GM19438 (cell line): ENCODE results near the gene ADAMTS3.
"Not testable (repeated sequence)": the region's sequence is repeated elsewhere in the genome, so short reads cannot be mapped to it uniquely, and the experiment has no call there.

Source experiments
- ATAC-seq: cut with Tn5 transposase; IDR thresholded peaks from one replicate; pipeline ENCODE4 v1.9.1; 2021; ENCODE audit warnings: low read depth; ENCODE audit not compliant: unreplicated experiment

ADAMTS3 gene

GRCh38 chr4:72553540-72554337 lies 15.3 kb downstream of the ADAMTS3 start:
- no peak for ATAC-seq

GRCh38 chr4:72552447-72552846 lies 16.6 kb downstream of the ADAMTS3 start:
- no peak for ATAC-seq

GRCh38 chr4:72546456-72546855 lies 22.6 kb downstream of the ADAMTS3 start:
- ATAC-seq = no peak

- not testable (repeated sequence) for ATAC-seq
Measured at GRCh38 chr4:72540694-72541093, 28.3 kb downstream of the ADAMTS3 start.

GRCh38 chr4:72538006-72538405 lies 31.0 kb downstream of the ADAMTS3 start:
- no peak for ATAC-seq

- no peak for ATAC-seq
Measured at GRCh38 chr4:72536443-72536842, 32.6 kb downstream of the ADAMTS3 start.

GRCh38 chr4:72531768-72532290 lies 37.2 kb downstream of the ADAMTS3 start:
- no peak for ATAC-seq

- no peak for ATAC-seq
Measured at GRCh38 chr4:72531322-72531721, 37.7 kb downstream of the ADAMTS3 start.

- ATAC-seq = no peak
Measured at GRCh38 chr4:72529148-72529822, 39.7 kb downstream of the ADAMTS3 start.

- ATAC-seq = no peak
Measured at GRCh38 chr4:72527038-72527646, 41.9 kb downstream of the ADAMTS3 start.

- ATAC-seq = no peak
Measured at GRCh38 chr4:72525938-72526337, 43.1 kb downstream of the ADAMTS3 start.

GRCh38 chr4:72522440-72522839 lies 46.6 kb downstream of the ADAMTS3 start:
- no peak for ATAC-seq

- ATAC-seq = no peak
Measured at GRCh38 chr4:72513227-72513626, 55.8 kb downstream of the ADAMTS3 start.

GRCh38 chr4:72507860-72508419 lies 61.1 kb downstream of the ADAMTS3 start:
- no peak for ATAC-seq

GRCh38 chr4:72507167-72507566 lies 61.9 kb downstream of the ADAMTS3 start:
- ATAC-seq = no peak

- ATAC-seq = peak; percentile 76
Measured at GRCh38 chr4:72505314-72505744, 63.7 kb downstream of the ADAMTS3 start.

- ATAC-seq = no peak
Measured at GRCh38 chr4:72500214-72500613, 68.8 kb downstream of the ADAMTS3 start.

GRCh38 chr4:72496119-72496518 lies 72.9 kb downstream of the ADAMTS3 start:
- ATAC-seq = no peak

GRCh38 chr4:72494156-72494555 lies 74.9 kb downstream of the ADAMTS3 start:
- no peak for ATAC-seq

- no peak for ATAC-seq
Measured at GRCh38 chr4:72489267-72489666, 79.8 kb downstream of the ADAMTS3 start.

GRCh38 chr4:72486991-72487390 lies 82.0 kb downstream of the ADAMTS3 start:
- no peak for ATAC-seq
